Transverse colon (tissue), 4 donors: ENCODE measurements around the gene GAS2. TPM values are rescaled to one million over a fixed set of nuclear protein-coding genes. Genes with fewer than 3 reads are reported as not detected.
"Not testable (repeated sequence)": the region's sequence is repeated elsewhere in the genome, so short reads cannot be mapped to it uniquely, and the experiment has no call there.

ENCODE experiments used
- DNase-seq: peaks from one replicate; pipeline ENCODE4 v3.0.0-alpha.2; 2019
- H3K27ac ChIP-seq, 4 donors: fragments of 200-600 bp; sonication (generic); 2 replicates each; pipeline ENCODE4 v1.5.1; 2016 to 2018; ENCODE audit warnings: inconsistent platforms in 4 of 4
- H3K27me3 ChIP-seq: fragments of 200-600 bp; sonication (generic); 2 replicates; pipeline ENCODE4 v1.5.1; 2017; ENCODE audit warnings: inconsistent platforms
- H3K36me3 ChIP-seq, 4 donors: fragments of 200-600 bp; sonication (generic); 2 replicates each; pipeline ENCODE4 v1.5.1; 2017 to 2019; ENCODE audit warnings: inconsistent platforms in 4 of 4
- H3K4me1 ChIP-seq, 4 donors: fragments of 200-600 bp; sonication (generic); 2 replicates each; pipeline ENCODE4 v1.5.1; 2017 to 2020; ENCODE audit warnings: inconsistent platforms in 4 of 4
- H3K4me3 ChIP-seq, 4 donors: fragments of 200-600 bp; sonication (generic); 1 replicate in 1 of 4; 2 replicates in 3 of 4; pipeline versions ENCODE4 v1.5.1 to v1.6.1; 2017 to 2019; ENCODE audit warnings: inconsistent platforms in 4 of 4
- H3K9me3 ChIP-seq, 2 donors: fragments of 200-600 bp; sonication (generic); 2 replicates each; pipeline ENCODE4 v1.5.1; 2017 to 2019; ENCODE audit warnings: inconsistent platforms in 2 of 2
- CTCF ChIP-seq, 5 experiments: fragments of 200-600 bp in 3 of 5; fragments of 450-650 bp in 2 of 5; sonication (generic) in 3 of 5; IDR thresholded peaks; 1 replicate in 2 of 5; 2 replicates in 3 of 5; pipeline ENCODE4 v1.5.1; 2016 to 2017; ENCODE audit warnings: antibody characterized with exemption in 5 of 5, inconsistent platforms in 3 of 5, mild to moderate bottlenecking in 2 of 5, moderate library complexity in 1 of 5
- EP300 ChIP-seq: sonication (generic); formaldehyde crosslinking; IDR thresholded peaks from one replicate; pipeline ENCODE4 v1.6.1; 2017; ENCODE audit warnings: antibody characterized with exemption, low read depth
- POLR2A ChIP-seq: fragments of 450-650 bp; IDR thresholded peaks from one replicate; pipeline ENCODE4 v1.6.1; 2016; ENCODE audit warnings: antibody characterized with exemption, mild to moderate bottlenecking, moderate library complexity
- POLR2AphosphoS5 ChIP-seq, 3 donors: sonication (generic); formaldehyde crosslinking; IDR thresholded peaks; one replicate each; pipeline ENCODE4 v1.6.1; 2016; ENCODE audit warnings: antibody characterized with exemption in 3 of 3
- WGBS, 2 donors: methylation state at CpG; one replicate each; pipeline ENCODE4 v1.1.5; 2018; ENCODE audit warnings: low coverage in 1 of 2; 5-methylcytosine and 5-hydroxymethylcytosine counted together
- in situ Hi-C, 4 donors: fragments of 200-750 bp; cut with MboI; loops; one replicate each; pipeline versions ENCODE4 v1.15.0 to v1.15.1; 2017; ENCODE audit warnings: low sequenced_read_pairs in 3 of 4, low pct_ligation_motif_present in 1 of 4, low pct_unique_long_range_greater_than_20kb in 1 of 4
- intact Hi-C: fragments of 100-400 bp; cut with DNase I; formaldehyde crosslinking; loops from one replicate; pipeline ENCODE4 v1.15.1; 2023; ENCODE audit warnings: low total_unique reads
- total RNA-seq, 4 donors: library from RNA; depleted of rRNA; stranded (reverse); fragments of >200 nt; gene quantifications; one replicate each; pipeline ENCODE4 v1.1.0, GENCODE V29; 2016

The GAS2 gene
- total RNA-seq, 4 donors from 2014 or later: 2.2 to 8.3 (median 4.2) TPM; not detected in 1

- H3K36me3 ChIP-seq: no peaks in the 10 kb centered on the region
- in situ Hi-C loops (no loop called here), intact Hi-C loops (no loop called here)
- peaks cover 0 to 6% (median 0%) of the 10 kb centered on the region in 4 donors for H3K4me1 ChIP-seq
- H3K9me3 ChIP-seq: no peaks in the 10 kb centered on the region
- TF ChIP-seq POLR2AphosphoS5 (IDR thresholded peaks at IDR 0.05) (no peak), CTCF (IDR thresholded peaks at IDR 0.05) (no peak), POLR2A (no peak), EP300 (no peak)
- WGBS, 2 donors: 0% methylated on average over 1 of the region's 1 CpG; no CpG with 5 or more reads in 1 of the 2 donors
- H3K27ac ChIP-seq: no peak overlapping the region
- no peak for DNase-seq
- H3K27me3 ChIP-seq: no peaks in the 10 kb centered on the region
- no peak overlapping the region for H3K4me3 ChIP-seq
These were observed 30.7 kb upstream of the GAS2 start for GRCh38 chr11:22635689-22636088.

- in situ Hi-C loops: no loop called here
- Histone ChIP-seq H3K27me3 (no peaks in the 10 kb centered on the region), H3K9me3 (no peaks in the 10 kb centered on the region), H3K27ac (no peak overlapping the region), H3K4me1 (no peaks in the 10 kb centered on the region), H3K4me3 (no peak overlapping the region), H3K36me3 (no peaks in the 10 kb centered on the region)
- WGBS, 2 donors: 92 to 94% methylated on average over 2 of the region's 2 CpGs
- no peak for DNase-seq
- no peak for TF ChIP-seq POLR2AphosphoS5 (IDR thresholded peaks at IDR 0.05)
- no peak for TF ChIP-seq POLR2A
- TF ChIP-seq EP300: no peak
- TF ChIP-seq CTCF (IDR thresholded peaks at IDR 0.05): no peak
- intact Hi-C loops: no loop called here
These were observed 25.5 kb upstream of the GAS2 start for GRCh38 chr11:22640862-22641261.

GRCh38 chr11:22641559-22641958 lies 24.9 kb upstream of the GAS2 start:
- TF ChIP-seq EP300: no peak
- TF ChIP-seq CTCF (IDR thresholded peaks at IDR 0.05): no peak
- TF ChIP-seq POLR2A: no peak
- TF ChIP-seq POLR2AphosphoS5 (IDR thresholded peaks at IDR 0.05): no peak
- no peaks in the 10 kb centered on the region for H3K9me3 ChIP-seq
- no peaks in the 10 kb centered on the region for H3K27me3 ChIP-seq
- H3K4me3 ChIP-seq: no peak overlapping the region
- no peak overlapping the region for H3K27ac ChIP-seq
- DNase-seq: no peak
- intact Hi-C loops: no loop called here
- H3K4me1 ChIP-seq: no peaks in the 10 kb centered on the region
- in situ Hi-C loops: no loop called here
- H3K36me3 ChIP-seq: no peaks in the 10 kb centered on the region

GRCh38 chr11:22652346-22652745 lies 14.1 kb upstream of the GAS2 start:
- H3K4me1 ChIP-seq, H3K4me3 ChIP-seq, H3K36me3 ChIP-seq, DNase-seq, H3K27me3 ChIP-seq, H3K27ac ChIP-seq, H3K9me3 ChIP-seq, in situ Hi-C loops, intact Hi-C loops: not testable (repeated sequence)
- WGBS, 2 donors: 87% methylated on average over 15 of the region's 15 CpGs; no CpG with 5 or more reads in 1 of the 2 donors

- Histone ChIP-seq H3K27ac (no peak overlapping the region), H3K4me3 (no peak overlapping the region), H3K27me3 (no peaks in the 10 kb centered on the region), H3K9me3 (no peaks in the 10 kb centered on the region), H3K4me1 (no peaks in the 10 kb centered on the region), H3K36me3 (no peaks in the 10 kb centered on the region)
- in situ Hi-C loops: no loop called here
- TF ChIP-seq CTCF (IDR thresholded peaks at IDR 0.05) (no peak), POLR2A (no peak), POLR2AphosphoS5 (IDR thresholded peaks at IDR 0.05) (no peak), EP300 (no peak)
- intact Hi-C loops: no loop called here
- no peak for DNase-seq
These were observed 10.3 kb upstream of the GAS2 start for GRCh38 chr11:22656130-22656529.
